Epithelial cell of proximal tubule (primary cell): Measurements from ENCODE around the gene KRT79. TPM values are rescaled to one million over a fixed set of nuclear protein-coding genes. Genes with fewer than 3 reads are reported as not detected.

ENCODE experiments used
- DNase-seq: peaks from one replicate; pipeline ENCODE4 v3.0.0-alpha.2; 2011; ENCODE audit warnings: low read depth
- H3K4me3 ChIP-seq: 2 replicates; pipeline ENCODE4 v1.5.1; 2011; ENCODE audit warnings: low read depth, mild to moderate bottlenecking, low read length
- total RNA-seq: library from RNA; depleted of rRNA; stranded (reverse); fragments of >200 nt; gene quantifications from 2 replicates; pipeline ENCODE4 v1.2.3, GENCODE V29; 2015
- TF ChIP-seq, protein P1 (sequence below): conservative IDR thresholded peaks from 2 replicates; pipeline ENCODE4 v1.5.1; 2012; ENCODE audit warnings: low read depth, mild to moderate bottlenecking, low read length

The KRT79 gene
- total RNA-seq, 1 donor from 2014 or later = not detected

DNA sequence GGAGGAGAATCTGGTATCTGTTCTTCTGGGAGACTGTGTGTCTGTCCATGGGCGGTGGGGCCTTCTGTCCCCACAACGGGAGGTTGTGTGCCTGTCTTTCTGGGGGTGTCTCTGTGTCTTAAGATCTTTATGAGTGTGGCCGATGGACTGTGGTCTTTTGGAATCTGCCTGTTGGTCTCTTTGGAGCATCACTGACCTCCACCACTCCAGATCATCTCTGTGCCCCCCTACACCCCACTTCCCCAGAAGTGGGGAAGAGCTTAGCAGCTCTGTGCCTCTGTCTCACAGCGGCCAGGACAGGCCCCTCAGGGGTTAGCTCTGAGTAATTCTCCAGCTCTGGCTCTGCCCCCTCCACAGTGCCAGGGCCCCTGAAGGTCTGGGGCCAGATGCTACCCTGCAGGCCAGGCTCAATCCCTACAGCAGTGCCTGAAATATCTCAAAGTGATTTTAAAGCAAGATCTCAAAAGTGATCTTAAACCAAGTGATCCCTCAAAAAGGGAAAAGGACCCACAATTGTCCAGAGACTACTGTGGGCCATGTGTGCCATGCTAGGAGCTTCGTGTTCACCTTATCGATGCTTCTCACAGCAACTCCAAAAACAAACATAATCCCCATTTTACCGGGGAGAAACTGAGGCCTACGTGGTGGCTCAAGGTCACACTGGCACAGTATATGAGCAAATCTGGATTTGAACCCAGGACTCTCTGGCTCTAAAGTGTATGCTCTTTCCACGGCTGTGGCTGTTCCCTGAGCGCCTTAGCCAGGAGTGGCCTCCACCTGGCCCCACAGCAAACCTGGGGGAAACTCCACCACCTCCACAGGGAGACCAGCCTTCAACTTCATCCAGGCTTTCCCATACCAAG lies 40.7 kb upstream of the KRT79 start:
- TF ChIP-seq, protein P1, sequence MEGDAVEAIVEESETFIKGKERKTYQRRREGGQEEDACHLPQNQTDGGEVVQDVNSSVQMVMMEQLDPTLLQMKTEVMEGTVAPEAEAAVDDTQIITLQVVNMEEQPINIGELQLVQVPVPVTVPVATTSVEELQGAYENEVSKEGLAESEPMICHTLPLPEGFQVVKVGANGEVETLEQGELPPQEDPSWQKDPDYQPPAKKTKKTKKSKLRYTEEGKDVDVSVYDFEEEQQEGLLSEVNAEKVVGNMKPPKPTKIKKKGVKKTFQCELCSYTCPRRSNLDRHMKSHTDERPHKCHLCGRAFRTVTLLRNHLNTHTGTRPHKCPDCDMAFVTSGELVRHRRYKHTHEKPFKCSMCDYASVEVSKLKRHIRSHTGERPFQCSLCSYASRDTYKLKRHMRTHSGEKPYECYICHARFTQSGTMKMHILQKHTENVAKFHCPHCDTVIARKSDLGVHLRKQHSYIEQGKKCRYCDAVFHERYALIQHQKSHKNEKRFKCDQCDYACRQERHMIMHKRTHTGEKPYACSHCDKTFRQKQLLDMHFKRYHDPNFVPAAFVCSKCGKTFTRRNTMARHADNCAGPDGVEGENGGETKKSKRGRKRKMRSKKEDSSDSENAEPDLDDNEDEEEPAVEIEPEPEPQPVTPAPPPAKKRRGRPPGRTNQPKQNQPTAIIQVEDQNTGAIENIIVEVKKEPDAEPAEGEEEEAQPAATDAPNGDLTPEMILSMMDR = no peak
- H3K4me3 ChIP-seq = peak overlapping the region; percentile 29
- DNase-seq = no peak

DNA sequence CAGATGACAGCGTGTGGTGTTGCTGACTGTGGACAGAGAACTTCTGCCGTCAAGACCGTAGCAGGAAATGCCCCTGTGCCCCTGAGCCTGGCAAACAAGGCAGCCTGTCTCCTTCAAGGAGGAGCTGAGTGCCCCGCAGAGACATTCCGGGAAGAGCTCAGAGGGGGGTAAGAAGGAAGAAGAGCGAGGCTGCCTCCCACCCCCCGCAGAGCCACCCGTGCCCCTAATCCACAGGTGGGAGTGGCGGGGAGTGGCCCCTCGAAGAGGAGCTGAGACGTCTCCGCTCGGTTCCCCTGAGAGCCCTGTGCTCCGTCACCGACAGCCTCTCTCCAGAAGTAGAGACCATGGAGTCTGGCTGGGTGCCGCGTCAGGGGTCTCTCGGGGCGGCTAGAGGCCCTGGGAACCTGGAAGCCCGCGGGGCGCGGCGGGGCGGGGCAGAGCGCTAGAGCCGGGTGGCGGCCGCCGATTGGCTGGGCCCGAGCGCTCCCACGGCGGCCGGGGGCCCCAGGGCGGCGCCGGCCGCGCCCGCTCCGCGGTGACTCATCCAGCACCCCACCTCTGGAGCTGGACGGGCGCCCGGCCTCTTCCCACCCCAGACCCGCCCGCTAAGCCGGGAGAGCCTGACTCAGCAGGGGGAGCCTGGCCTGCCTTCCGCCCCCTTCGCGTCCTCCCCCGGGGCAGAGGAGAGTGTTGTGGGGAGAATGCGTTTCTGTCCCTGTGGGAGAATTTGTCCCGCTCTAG lies 39.9 kb upstream of the KRT79 start:
- DNase-seq = no peak
- H3K4me3 ChIP-seq = peak overlapping the region; percentile 53
- TF ChIP-seq, protein P1 = no peak

- DNase-seq = no peak
- peak overlapping the region; percentile 53 for H3K4me3 ChIP-seq
- TF ChIP-seq, protein P1 = no peak
These were observed 39.4 kb upstream of the KRT79 start for GRCh38 chr12:52873513-52873831.

DNA sequence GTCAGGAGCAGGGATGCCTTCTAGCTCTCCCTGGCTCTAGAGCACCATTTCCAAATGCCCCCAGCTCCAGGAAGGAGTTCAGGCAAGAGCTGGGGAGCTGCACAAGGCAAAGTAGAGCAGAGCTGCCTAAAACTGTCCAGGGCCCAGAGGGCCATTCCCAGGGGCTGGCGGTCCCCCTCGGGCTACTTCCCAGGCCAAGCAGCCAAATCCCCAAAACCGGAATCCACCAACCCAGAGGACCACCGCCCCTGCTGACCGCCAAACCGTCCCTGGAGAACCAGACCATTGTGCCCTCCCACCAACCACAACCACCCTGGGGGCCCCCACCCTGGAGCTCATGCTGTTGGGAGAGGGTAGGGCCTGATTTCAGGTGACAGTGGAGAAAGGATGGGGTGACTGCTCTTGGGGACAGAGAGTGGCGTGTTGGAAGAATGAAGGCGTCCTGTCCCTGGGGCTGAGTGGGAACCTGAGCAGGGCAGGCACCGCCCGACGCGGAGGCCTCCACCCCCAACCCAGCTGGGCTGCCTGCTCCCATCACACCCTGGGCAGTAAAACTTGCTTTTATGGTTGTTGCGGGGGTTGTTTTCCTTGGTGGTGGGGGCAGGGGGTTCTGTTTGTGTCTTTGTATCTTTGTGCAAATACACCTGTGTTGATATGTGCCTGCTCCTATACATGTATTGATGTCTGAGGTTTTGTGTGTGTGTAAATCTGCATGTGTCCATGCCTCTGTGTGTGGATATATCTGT lies 38.7 kb upstream of the KRT79 start:
- TF ChIP-seq, protein P1 = no peak
- H3K4me3 ChIP-seq = no peak overlapping the region
- DNase-seq = no peak

GRCh38 chr12:52871291-52872039 lies 37.4 kb upstream of the KRT79 start:
- no peak for DNase-seq
- TF ChIP-seq, protein P1 = no peak
- no peak overlapping the region for H3K4me3 ChIP-seq
